Cardiac fibroblast (primary cell): ENCODE results near the gene PDE4B.
A peak's percentile ranks its signal among the peaks of the same experiment; 100 is the strongest.
"Not testable (repeated sequence)": the region's sequence is repeated elsewhere in the genome, so short reads cannot be mapped to it uniquely, and the experiment has no call there.

Source experiments
- DNase-seq, 2 donors: peaks; one replicate each; pipeline versions ENCODE4 v3.0.0 to v3.0.0-alpha.2; 2010; ENCODE audit warnings: low read depth in 2 of 2
- H3K4me3 ChIP-seq, 2 donors: replicated peaks in 1 of 2; 1 replicate in 1 of 2; 2 replicates in 1 of 2; pipeline ENCODE4 v1.5.1; 2011; ENCODE audit warnings: low read depth in 2 of 2, low read length in 2 of 2, mild to moderate bottlenecking in 2 of 2, moderate library complexity in 1 of 2
- TF ChIP-seq, protein P1 (sequence below): IDR thresholded peaks from one replicate; pipeline ENCODE4 v1.5.1; 2011; ENCODE audit warnings: low read depth, mild to moderate bottlenecking, low read length, inconsistent platforms

Gene PDE4B

DNA sequence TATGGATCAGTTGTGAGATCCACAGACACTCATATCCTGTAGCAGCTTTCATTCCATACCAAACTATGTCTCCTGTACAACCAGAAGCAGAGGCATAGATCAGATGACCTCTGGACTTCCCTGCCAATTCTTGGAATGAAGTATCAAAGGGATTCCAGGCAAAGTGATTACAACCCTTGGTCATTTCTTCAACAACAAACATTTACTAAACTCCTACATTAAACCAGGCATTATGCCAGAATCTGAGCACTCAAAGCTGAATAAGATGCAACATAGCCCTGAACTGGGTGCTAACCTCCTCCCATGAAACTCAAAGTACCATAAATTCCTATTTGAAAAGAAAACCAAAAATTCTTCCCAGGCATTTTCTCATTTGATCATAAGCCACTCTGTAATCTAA, 620.0 kb downstream of the PDE4B start:
- TF ChIP-seq, protein P1, sequence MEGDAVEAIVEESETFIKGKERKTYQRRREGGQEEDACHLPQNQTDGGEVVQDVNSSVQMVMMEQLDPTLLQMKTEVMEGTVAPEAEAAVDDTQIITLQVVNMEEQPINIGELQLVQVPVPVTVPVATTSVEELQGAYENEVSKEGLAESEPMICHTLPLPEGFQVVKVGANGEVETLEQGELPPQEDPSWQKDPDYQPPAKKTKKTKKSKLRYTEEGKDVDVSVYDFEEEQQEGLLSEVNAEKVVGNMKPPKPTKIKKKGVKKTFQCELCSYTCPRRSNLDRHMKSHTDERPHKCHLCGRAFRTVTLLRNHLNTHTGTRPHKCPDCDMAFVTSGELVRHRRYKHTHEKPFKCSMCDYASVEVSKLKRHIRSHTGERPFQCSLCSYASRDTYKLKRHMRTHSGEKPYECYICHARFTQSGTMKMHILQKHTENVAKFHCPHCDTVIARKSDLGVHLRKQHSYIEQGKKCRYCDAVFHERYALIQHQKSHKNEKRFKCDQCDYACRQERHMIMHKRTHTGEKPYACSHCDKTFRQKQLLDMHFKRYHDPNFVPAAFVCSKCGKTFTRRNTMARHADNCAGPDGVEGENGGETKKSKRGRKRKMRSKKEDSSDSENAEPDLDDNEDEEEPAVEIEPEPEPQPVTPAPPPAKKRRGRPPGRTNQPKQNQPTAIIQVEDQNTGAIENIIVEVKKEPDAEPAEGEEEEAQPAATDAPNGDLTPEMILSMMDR, result no peak
- DNase-seq, result peak in 1 of 2 donors; percentile 49
- no peak overlapping the region for H3K4me3 ChIP-seq

DNA sequence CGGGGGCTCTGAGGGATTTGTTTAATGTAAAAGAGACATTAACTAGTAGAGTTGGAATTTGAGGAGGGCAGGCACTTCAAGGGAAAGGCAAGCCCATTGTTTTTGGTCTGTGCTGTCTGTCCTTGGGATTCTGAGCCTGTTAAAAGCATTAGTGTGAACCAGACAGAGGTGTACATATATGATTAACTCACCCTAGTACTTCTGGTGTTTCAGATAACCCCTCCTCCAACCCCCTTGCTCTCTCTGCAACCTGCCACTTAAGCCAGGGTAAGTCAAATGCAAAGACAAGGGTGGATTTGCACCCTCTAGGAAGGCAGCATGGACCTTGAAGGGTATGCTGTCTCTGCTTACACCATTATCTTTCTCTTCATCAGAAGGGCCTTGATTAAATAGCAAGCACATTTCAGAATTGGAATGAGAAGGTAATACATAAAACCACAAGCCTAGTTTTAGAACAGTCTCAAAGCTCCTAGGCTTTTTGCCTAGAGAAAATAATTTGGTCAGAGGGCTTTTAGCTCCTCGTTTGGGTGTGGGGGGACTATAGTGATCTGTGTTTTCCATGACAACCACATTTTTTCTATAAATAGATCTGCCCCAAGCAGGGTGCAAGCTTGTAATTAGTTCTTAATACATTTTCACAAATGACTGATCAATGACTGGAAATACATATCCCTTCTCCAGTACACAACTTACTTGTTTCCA, 620.6 kb downstream of the PDE4B start:
- no peak for DNase-seq
- H3K4me3 ChIP-seq, result no peak overlapping the region
- TF ChIP-seq, protein P1, result no peak

DNA sequence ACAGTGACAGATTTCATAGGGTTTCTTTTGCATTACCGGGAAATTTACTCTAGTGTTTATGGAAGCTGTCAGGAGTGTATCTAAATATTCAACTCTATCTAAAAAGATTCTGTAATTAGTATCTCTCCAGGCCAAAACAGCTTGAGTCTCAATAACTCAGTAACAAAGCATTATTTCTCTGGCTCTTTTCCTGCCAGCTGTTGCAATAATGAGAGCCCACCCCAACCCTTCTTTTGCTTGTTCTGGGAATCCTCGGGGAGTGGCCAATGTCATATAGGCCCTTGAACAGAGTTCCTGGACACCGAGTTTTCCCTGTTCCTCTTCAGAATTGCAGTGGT, 621.1 kb downstream of the PDE4B start:
- H3K4me3 ChIP-seq, result no peak overlapping the region
- no peak for DNase-seq
- TF ChIP-seq, protein P1, result no peak

DNA sequence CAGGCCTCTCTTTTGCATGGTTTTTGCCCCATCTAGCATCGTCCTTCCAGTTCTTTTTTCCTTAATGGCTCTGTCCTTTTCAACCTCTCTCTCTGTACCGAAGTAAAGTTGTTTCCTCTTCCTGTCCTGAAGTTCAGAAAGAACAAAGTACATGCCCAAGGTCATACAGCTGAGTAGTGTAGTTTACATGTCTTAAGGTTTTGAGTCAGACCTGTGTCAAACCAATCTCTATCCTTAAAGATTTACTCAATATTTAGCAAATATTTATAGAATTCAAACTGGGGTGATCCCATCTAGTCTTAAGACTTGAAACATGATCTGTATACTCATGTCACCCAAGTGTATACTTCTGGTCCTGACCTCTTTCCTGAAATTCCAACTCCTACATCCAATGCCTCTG, 622.6 kb downstream of the PDE4B start:
- TF ChIP-seq, protein P1, result no peak
- DNase-seq, result no peak
- no peak overlapping the region for H3K4me3 ChIP-seq

DNA sequence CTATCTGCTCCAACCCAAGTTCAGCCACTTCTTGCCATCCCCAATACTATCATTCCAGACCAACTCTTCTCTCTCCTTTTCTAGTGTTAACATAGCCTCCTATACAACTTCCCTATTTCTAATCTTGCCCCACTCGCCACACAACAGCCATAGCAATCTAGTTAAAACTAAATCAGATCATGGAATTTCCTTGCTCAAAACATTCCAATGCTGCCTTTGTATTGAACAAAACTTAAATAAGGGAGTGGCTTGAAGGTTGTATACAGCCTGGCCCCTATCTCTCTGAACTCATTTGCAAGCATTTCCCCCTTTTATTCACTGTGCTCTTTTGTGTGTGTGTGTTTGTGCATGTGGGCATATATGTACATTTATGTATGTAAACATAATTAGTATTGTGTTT, 623.2 kb downstream of the PDE4B start:
- DNase-seq, result no peak
- TF ChIP-seq, protein P1, result no peak
- no peak overlapping the region for H3K4me3 ChIP-seq

DNA sequence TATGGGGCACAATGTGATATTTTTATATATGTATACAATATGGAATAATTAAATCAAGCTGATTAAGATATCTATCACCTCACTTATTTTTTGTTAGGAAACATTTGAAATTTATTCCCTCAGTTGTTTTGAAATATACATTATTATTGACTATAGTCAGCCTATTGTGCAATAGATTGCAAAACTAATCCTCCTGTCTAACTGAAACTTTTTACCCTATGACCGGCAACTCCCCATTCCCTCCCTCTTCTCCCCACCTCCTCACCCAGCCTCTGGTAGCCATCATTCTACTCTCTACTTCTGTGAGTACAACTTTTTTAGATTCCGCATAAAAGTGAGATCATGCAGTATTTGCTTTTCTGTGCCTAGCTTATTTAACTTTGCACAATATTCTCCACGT, 623.6 kb downstream of the PDE4B start:
- TF ChIP-seq, protein P1, result no peak

DNA sequence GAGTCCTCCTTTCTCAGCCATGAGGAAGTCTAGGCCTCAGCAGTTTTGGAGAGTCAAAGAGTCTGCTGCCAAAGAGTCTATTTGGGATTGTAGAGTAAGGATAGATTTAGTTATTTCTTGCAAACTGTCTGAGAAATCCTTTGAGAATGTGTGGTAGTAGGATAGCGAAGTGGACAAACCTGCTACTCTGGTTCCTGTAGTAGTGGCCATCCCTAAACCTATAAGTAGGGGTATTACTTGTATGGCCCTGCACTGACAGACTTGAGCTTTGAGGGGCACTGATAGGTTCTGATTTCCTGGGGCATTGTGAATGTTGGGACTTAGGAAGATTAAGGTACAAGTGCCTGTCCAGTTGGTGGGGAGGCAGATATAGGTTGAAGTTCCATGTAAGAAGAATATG, 625.3 kb downstream of the PDE4B start:
- no peak overlapping the region for H3K4me3 ChIP-seq
- DNase-seq, result no peak
- TF ChIP-seq, protein P1, result no peak

More for the DNA sequence above, 623.6 kb downstream of the PDE4B start:
- no peak overlapping the region for H3K4me3 ChIP-seq
- DNase-seq, result peak; percentile 29 to 66

DNA sequence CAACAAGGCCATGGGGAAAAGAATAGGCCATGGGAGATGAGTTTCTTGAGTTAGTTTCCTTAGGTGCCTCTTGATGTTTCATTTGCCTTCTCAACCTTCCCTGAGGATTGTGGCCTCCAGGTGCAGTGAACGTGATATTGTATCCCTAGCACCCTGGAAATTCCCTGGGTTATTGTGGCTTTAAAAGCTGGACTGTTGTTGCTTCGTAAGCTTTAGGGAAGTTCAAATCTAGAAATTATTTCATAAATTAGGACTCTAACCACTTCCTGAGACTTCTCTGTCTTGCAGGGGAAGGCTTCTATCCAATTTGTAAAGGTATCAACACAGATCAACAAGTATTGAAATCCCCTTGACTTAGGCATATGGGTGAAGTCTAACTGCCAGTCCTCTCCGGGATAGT, 627.5 kb downstream of the PDE4B start:
- not testable (repeated sequence) for DNase-seq, H3K4me3 ChIP-seq

DNA sequence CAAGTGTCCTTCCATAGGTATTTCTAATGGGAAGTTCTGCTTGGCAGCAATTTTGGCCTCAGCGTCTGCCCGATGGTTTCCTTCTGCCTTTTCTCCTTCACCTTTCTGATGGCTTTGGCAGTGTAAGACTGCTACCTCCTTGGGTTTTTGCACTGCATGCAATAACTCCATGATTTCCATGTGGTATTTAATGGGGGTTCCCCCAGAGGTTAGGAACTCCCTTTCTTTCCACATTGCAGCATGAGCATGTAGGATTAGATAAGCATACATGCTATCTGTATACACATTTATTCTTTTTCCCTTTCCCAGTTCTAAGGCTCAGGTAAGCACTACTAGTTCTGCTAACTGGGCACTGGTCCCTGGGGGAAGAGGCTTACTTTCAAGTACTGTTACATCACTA, 628.2 kb downstream of the PDE4B start:
- H3K4me3 ChIP-seq, result not testable (repeated sequence)

More for the DNA sequence above, 628.2 kb downstream of the PDE4B start:
- DNase-seq, result not testable (repeated sequence)
